OCI-M2 (cell line): ENCODE data around the gene DDAH1.

Experiments used
- DNase-seq: peaks from one replicate; lab custom pipeline; 2025; ENCODE audit not compliant: unreplicated experiment; lab: John Stamatoyannopoulos, UW

The DDAH1 gene

DNA sequence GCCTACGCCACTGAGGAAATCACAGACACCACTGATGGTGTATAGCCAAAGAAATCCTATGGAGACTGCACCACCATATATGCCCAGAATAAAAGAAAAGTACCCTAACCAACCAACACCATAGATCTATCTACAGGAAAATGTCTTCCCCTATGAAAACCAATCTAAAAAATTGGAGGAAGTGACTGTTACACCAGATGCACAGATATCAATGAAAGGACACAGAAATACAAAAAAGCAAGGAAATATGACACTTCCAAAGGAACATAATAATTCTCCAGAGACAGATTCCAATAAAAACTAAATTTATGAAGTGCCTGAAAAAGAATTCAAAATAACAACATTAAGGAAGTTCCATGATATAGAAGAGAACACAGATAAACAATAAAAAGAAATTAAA is 131.8 kb downstream of the DDAH1 start:
- DNase-seq: no peak

DNA sequence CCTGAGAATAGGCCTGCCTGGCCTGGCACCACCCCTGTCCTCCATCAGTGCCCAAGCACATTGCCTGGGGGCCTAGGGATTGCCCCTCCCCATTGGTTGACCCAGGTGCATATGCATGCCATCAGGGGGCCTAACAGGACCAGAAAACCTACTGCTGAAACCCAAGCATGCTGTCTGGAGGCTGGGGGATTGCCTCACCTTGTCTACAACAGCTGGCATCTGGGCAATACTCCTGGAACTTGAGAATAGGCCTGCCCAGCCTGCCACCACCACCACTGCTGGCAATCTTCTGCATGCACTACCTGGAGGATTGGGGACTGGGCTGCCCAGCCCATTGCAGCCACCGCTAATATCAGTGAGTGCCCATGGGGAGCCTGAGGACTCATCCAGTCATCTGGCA is 132.4 kb downstream of the DDAH1 start:
- no peak for DNase-seq

DNA sequence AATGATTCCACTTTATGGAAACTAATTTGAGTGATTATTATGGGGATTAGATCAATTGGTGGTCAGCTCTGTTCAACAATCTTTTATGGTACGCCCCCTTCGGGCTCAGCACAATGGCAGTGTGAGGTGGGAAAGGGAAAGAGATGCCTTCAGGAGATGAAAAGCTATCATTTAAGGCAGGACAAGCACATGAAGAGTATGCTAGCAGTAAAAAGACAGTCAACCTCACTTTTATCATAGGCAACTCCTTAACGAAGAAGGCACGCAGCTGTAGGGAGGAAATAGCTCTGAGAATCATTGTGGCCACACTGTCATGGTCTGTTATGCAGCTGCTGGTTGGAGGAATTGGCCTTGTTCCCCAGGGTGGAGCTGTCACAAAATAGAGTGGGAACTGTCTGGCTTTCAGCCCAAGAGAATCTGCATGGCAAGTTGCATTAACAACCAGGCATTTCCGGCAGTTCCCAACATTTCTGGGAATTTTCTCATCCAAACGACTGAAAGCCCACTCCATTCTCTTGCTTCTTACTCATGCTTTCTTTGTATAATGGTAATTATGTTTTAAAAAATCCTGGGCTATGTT is 134.2 kb downstream of the DDAH1 start:
- no peak for DNase-seq

- DNase-seq: no peak
Observed at GRCh38 chr1:85330214-85330631, 134.7 kb downstream of the DDAH1 start.

DNA sequence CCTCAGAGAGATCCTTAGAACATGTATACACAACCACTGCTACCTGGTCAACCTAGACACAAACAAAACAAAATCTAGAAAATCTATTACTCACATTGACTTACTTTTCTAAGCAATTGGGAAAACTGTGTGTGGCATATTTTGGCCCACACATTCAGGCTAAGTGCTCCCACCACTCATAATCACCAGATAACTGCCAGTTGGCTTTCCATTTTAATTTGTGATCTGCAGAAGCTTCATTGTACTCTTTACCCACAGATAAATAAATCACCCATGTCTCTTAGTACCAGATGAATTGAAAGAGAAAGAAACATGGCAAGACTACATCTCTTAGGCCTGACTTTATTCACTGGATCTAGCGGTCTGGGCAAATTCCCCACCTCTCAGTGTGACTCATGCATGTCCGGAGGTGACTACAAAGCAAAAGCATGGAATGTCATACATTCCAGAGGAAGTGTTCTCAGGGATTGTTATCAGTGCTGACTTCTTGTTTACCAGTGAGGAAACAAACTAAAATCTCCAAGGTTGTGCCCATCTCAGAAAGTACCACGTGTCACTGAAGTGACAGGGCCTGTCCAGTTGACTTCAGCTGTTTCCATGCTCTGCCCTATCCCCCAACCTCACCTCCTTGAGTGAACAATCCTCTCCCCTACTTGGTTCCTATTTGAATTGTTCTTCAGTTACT is 136.1 kb downstream of the DDAH1 start:
- no peak for DNase-seq

DNA sequence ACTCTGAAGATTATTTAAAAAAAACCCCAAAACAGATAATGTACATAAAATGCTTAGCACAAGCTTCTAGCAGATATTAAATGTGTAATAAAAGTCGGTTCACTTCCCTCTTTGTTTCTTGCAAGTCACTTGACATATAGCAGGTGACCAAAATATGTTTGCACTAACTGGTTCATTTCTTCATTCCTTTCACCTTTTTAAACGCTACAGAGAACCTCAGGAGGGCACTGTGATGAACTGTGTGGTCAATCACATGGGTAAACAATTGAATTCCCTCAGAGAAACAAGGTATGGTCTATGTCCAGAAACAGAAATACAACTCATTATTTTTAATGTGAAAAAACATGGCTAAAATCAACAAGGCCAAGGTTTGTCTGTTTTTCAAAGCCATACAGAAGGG is 137.2 kb downstream of the DDAH1 start:
- DNase-seq: no peak

GRCh38 chr1:85326851-85327250 is 138.1 kb downstream of the DDAH1 start:
- no peak for DNase-seq

- no peak for DNase-seq
Observed at GRCh38 chr1:85326336-85326735, 138.6 kb downstream of the DDAH1 start.

DNA sequence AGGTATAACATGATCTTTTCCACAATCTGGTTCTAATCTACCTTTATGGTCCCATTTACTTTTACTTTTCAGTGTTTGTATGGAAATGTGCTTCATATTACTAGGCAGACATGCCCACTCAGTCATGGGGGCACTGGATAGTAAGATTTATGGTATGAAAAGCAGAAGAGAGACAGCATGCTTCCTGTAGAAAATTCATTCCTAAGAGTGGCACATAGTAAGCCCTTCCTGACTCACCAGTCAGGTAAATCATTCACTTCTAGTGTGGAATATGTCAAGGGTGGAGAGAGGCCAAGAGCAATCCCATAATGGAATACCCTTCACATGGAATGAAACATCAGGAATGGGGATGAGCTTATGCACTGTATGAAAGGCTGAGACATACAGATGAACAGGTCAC is 139.0 kb downstream of the DDAH1 start:
- no peak for DNase-seq

DNA sequence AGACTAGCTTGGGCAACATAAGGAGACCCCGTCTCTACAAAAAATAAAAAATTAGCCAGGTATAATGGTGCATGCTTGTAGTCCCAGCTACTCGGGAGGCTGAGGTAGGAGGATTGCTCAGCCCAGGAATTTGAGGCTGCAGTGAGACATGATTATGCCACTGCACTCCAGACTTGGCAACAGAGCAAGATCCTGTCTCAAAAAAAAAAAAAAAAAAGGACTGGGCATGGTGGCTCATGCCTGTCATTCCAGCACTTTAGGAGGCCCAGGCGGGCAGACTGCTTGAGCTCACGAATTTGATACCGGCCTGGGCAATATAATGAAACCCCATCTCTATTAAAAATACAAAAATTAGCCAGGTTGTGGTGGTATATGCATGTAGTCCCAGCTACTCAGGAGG is 141.2 kb downstream of the DDAH1 start:
- DNase-seq: no peak

DNA sequence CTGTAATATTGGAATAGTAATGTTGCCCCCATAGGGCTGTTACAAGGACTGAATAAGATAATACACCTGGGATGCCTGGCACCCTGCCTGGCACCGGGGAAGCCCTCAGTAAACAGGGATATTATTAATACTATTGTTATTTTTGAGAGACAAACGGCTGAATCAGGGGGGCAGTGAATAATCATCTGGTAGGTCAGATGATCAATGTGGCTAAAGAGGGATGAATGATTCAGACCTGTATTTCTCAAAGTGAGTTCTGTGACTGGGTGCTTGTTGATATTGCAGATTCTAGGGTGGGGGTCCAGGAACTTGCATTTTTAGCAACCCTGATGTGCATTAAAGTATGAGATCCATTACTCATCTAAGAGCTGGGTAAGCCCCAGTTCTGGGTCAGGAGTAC is 142.3 kb downstream of the DDAH1 start:
- no peak for DNase-seq

DNA sequence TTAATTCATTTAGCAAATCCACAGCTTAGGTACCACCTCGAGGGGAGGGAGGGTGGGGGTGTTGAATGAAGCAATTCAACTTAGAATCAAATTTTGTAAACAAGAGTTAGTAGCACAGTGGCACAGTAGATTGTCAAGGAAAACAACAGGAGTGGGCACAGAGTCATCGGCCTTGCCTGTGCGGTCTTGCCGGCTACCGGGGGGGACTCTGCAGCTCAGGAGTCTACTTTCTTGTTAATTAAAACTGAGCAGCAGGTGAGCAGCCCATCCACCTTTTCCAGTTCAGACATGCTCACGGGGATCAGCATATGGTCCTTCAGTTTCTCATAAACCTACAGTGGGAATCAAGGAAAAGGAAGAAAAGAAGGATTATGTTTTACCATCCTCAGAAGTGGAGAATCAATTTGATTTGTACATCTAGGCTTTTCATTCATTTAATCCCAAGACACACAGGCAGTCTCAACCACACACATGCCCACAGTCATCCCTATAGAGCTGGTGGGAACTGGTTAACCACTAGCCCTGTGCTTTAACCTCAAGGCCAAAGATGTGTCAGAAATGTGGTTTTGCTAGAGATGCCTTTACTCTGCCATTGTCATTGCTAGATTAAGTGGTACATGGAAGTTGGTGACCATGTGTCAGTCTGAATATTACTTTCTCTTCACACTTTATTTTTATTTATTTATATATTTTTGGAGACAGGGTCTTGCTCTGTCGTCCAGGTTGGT is 143.6 kb downstream of the DDAH1 start:
- DNase-seq: no peak

DNA sequence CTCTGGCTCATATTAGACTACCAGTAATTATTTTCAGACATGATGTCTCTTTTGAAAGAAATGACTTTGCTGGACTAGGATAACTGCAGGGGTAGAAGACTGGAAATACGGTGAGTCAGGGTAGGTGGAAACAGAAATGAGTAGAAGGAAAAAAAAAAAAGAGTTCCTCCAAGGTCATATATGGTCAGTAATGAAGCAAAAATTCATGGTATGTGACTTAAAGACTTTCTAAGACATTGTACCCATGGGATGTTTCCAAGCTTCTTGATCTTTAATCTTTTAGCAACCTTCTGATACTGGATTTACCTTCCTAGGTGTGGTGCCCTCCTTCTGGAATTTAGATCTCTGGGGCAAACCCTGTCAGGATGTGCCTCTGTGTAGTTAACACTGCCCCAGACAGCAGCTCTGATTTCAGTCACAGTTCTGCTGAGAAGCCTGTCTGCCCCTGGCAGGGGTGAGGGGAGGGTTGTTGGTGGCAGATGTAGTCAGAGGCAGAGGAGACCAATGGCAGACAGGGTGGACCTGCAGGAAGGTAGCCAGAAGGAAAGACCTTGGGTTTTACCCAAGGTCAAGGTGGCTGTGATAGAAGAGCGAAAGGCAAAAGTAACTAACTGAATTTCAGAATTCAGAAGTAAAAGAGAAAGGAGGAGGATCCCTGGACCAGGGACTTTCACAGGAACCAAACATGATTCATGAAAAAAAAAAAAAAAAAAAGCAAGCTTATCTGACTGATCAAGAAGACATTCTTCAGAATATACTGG is 144.4 kb downstream of the DDAH1 start:
- no peak for DNase-seq

- no peak for DNase-seq
Observed at GRCh38 chr1:85319931-85320330, 145.0 kb downstream of the DDAH1 start.

- DNase-seq: no peak
Observed at GRCh38 chr1:85319491-85319890, 145.5 kb downstream of the DDAH1 start.

GRCh38 chr1:85318217-85318616 is 146.7 kb downstream of the DDAH1 start:
- no peak for DNase-seq

DNA sequence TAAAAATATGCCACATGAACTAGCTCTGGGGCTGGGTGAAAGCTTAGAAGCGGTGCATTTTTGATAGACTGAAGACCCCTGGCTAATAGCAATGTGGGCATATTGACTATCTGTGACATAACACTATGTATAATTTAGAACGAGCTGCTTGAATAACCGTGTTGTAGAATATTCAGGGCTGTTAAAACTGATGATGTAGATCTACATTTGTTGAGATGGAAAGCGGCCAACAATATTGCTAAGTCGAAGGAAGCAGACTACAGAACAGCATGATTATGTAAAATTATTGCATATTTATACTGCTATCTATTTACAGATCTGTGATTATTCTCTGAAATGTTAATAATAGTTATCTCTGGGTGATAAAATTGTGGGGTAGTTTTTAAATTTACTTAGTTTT is 147.4 kb downstream of the DDAH1 start:
- no peak for DNase-seq

- DNase-seq: no peak
Observed at GRCh38 chr1:85316321-85316720, 148.6 kb downstream of the DDAH1 start.

DNA sequence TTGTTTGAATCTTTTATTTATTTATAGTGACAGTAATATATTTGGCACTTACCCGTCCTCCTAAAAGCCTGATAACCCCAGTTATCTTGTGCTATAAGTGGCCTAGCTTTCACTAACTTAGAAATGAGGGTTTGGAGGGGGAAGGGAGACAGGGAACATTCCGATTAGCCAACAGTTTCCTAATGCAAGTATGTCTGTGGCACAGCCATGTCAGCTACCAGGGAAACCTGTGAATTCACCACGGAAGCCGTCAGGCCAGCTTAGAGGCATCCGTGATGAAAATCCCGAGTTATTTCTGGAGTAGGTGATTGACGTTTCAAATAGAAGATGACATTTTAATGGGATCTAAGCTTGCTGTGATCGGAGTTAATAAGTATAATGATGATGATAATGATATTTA is 149.2 kb downstream of the DDAH1 start:
- no peak for DNase-seq

DNA sequence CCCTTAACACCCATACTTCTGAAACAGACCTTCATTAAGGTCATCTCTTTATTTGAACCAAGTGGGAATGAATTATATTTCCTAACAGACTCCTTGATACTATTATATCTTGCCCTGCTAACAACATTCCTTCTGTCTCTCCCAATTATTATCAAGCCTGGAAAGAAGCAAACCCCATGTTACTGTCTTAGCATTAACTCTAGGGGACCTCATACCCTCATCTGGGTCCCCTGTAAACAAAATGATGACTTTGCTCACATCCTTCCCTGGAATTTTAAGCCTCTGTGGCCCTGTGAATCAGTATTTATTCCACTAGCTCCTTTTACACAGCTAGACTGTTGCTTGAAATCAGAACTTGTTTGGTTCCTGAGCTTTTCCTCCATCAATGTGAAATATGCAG is 150.2 kb downstream of the DDAH1 start:
- no peak for DNase-seq

DNA sequence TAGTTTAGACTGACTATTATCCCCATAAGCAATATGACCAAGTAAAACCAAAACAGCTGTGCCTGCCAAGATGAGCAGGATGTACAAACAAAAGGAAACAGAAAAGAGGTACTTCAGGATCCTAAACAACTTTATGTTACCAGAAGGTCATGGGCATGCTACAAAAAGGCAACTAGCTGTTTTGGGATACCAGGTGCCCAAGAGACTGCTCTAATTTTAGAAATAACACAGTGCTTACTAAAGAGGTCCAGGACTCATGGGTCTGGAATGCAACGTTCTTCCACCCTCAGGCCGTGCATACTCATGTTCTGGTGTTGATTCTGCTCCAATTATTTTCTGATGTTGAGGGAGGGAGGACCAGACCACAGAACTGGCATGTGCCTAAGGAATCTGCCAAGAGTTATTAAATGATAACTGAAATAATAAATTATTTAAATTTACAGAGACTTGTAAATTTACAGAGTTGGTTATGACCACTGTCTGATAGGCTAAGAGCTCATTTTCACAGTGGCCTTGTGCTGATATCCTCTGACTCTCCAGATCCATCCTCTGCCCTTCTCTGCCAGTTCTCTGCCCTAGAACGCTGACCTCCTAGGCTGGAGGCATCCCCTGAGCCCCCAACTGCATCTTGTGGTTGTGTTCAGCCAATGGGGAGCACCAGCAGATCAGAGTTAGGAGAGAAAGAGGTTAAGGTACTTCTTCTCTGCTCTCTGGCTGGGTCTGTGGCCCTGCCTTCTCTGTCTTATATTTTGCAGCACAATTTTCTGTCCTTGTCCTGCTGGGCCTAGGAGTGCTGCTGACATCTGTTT is 150.9 kb downstream of the DDAH1 start:
- no peak for DNase-seq
